Suppressor macrophage (primary cell): ENCODE measurements around the gene KRTAP22-1.

ENCODE experiments used
- DNase-seq, 4 experiments: peaks; one replicate each; pipeline ENCODE4 v3.0.0-alpha.2; 2020 to 2022
- total RNA-seq, 17 experiments: gene quantifications; one replicate each; lab custom pipeline; 2026; ENCODE audit warnings: mixed read lengths in 6 of 17, inconsistent platforms in 3 of 17; lab: John Stamatoyannopoulos, UW

Gene KRTAP22-1
- 0 reads per million in 17 experiments for total RNA-seq

DNA sequence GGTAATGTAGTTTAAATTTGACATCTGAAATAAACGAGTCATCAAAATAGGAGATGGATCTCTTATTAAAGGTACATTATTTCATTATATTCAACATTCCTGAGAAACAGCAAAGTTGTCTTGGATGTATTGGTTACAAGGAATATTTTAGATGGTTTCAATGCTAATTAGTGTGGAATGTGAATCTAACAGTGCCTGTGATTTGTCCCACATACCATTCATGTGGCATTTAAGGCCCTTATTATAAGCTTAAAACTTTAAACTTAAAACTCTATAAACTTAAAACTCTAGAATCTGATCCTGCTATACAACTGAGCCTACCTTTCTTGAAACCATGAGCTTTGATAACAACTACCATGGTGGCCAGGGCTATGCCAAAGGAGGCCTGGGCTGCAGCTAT, at the start of gene KRTAP22-1:
TSS of gene KRTAP22-1 (plus strand) at position 301 of the 400 bp plus-strand sequence.
- DNase-seq = no peak

DNA sequence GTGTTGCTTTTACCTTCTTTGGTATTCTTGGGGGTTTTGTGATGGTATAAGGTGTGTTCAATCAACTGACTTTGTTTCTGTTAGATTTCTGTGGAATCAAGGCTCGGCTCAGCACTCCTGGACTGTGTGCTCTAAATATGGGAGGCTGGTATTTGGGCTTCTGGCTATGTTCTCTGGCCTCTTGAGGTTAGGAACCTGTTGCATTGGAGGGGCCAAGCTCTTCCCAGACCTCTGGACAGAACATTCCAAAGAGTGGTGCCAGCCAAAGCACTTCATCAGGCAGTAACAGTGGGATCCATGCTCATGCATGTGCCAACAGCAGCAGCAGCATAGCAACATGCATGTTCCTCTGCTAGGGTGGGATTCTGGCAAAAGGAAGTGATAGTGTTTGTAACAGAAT, 48.1 kb upstream of the KRTAP22-1 start:
- DNase-seq = no peak

DNA sequence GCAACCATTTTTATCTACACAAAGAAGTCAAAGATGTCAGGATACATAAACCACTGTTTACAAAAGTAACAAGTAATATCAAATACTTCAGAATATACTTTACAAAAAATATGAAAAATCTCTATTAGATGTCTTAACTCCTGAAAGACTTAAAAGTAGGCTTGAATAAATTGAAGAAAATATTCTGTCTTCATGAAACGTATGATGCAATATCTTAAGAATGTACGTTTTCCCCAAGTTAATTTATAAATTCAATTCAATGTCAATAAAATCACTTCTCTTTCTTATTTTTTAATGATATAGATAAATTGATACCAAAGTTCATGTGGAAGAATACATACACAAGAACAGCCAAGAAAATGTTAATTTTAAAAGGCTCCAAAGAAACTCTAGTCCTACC, 45.8 kb upstream of the KRTAP22-1 start:
- no peak for DNase-seq

DNA sequence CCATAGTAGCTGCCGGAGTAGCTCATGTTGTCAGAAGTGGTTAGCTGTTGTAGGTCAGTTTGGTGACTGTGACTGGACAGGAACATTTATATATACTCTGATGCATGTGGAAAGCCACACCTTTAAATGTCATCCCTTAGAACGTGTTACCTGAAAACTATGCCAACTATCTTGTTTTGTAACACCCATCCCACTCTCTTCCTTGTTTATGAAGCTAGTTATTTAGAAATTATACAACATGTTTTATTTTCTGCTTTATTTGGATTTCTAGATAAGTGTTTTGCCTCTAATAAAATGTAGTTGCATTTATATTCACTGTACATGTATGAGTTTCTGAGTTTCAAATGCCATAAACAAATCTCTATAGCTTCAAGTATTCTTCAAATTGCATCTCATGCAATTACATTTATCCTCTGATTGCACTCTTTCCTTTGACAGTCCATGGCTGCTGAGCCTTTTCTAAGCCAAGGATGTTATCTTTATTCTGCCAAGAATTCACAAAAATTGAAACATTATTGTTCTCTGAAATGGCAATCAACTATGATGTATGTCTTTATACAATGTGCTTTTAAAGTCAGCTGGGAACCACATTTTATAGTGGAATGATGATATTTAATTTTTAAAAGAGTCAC, 39.5 kb upstream of the KRTAP22-1 start, which contains the start of gene KRTAP19-7:
TSS of gene KRTAP19-7 (minus strand) at position 51 of the 632 bp plus-strand sequence. CDS start at position 26, 25 bp downstream.
- no peak for DNase-seq

DNA sequence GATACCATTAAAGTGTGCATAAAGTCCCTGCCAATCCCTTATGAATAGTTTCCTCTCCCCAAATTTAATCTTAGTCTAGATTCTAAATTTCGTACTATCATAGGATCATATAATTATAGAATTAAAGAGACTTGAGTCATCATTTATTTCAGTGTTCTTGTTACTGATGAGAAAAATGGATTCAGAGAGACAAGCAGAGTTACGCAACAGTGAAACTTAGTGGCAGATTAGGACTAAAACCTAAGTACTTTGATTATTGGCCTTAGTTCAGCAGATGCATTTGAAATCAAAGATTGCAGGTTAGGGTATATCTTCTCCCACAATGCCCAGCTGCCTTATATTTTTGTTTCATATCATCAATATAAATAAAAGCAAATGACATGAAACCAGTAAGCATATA, 38.9 kb upstream of the KRTAP22-1 start:
- DNase-seq = no peak

DNA sequence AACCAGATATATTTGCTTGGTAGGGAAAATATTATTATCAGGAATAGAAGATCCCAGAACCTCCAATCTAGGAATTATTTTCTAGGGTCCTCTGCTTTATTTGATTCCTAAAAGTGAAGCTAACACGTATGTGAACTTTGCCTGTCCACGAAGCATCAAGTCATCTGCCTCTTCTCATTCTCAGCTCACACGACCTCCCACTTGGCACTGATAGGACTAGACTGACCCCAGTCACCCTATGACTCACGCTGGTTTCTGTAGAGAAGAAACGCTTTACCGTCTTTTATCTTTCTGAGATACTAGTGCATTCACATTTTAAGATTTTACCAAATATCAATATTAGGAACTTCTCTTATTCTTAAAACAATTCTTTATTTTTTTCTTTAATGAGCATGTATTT, 37.8 kb upstream of the KRTAP22-1 start:
- no peak for DNase-seq

DNA sequence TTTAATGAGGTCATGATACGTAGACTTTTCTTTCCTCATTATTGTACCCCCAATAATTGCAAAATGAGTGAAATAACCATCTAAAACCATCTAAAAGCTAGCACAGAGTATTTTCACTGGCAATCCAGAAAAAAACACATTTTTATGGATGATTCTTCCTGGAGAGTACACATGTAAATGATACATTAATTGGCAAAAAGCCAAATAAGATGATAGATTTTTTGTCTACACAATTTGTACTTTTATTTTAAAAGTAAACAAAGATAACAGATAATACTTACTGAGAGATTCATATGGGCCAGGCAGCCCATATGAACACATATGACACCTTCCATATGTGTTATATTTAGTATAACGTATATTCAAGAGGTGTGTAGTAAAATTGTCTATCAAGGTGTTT, 37.3 kb upstream of the KRTAP22-1 start:
- no peak for DNase-seq

DNA sequence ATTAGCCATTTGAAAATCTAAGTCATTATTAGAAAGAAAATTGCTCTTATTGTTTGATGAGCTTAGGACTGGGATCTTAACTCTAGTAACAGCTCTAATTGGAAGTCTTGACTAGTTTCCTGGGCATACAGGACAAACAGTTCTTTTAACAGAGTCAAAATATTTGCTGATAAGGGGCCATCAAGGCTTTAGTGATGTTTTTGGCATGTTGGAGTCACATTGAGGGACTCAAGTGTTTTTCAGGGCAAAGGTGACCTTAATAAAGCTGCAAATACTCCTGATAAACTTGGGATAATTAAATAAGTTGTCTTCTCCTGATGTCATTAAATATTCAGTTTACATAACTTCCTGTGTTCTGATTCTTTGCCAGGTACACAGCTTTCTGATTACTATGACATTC, 33.3 kb upstream of the KRTAP22-1 start:
- DNase-seq = no peak

DNA sequence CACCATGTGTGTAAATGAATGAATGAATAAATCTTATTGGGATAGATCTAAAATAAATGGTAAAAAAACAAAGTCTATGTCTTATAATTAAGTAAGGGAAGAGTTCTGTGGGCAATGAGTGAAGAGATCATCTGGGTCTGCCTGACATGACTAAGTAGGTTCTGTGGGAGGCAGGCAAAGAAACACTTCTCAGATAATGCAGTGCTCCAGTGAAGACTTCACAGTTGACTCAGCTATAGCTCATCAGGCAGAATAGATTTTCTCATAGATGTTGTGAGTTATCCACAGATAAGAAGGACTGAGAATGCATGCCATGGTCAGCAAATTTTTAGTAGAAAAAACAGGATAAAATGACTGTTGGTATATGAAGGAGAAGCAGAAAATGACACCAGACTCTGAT, 23.1 kb upstream of the KRTAP22-1 start:
- DNase-seq = no peak

DNA sequence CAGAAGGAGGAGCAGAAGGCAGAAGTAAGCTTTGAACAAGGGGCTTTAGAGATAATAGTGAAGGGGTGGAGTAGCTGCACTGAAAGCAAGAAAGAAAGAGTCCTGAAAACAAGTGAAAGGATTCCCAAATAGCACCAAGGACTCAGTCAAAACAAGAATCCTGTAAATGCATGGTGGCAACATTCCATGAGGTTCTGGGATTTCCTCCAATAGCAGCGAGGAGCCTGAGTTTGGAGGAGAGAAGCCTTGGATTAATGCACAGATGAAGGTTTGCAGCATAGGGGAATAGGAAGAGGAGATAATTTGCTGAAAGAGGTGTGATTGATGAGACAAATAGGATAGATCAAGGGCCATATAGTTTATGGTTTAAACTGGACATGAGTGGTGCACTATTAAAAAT, 21.5 kb upstream of the KRTAP22-1 start:
- no peak for DNase-seq

DNA sequence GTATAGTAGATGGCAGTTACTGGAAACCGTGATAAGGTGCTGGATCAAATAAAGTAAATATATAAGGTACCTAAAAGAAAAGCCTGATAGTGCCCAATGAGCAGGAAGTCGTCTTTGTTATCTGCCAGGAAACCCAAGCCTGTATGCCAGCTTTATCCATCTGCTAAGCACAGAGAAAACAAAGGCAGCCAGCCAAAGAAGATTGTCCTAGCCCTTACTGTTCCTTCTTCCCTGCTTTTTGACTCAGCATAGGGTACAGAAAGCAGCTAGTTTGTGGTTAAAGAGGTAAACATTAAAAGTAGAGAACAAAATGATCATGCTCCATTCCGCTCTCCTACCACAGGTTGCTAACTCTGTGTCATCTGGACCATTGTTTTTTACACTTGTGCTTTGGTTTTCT, 20.8 kb upstream of the KRTAP22-1 start:
- no peak for DNase-seq

DNA sequence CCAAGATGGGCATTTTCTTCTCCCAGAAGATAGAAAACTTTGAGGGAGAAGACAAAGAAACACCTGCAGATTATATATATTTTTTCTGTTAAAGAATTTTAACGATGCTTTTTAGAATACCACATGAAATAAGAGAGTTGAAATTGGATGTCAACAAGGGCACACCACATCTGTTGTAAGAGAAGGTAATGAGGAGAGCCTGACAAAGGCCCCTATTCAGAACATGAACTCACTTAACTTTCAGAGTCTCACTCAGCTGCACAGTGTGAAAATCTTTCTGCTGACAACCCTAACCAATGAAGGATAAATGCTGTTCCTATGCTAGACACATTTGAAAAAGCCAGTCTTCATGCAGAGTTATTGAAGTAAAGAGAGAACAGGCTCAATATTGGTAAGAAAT, 18.0 kb upstream of the KRTAP22-1 start:
- DNase-seq = no peak

DNA sequence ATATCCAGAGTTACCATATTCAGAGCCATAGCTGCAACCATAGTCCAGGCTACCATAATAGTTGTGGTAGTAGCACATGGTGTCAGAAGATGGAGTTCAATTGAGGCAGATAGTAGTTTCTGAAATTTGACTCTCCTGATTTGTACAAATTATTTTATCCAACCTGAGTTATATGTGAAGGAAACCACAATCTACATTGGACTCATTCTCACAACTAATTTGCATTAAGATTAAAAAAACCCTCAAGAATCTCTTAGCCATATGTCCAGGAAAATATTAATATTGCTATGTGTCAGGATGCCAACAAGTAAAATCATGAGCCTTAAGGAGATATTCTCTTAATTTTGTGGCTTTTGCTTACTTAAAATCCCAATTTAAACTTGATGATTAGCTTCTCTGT, 10.6 kb upstream of the KRTAP22-1 start, which contains the start of gene KRTAP22-2:
TSS of gene KRTAP22-2 (minus strand) at position 101 of the 400 bp plus-strand sequence.
- DNase-seq = no peak

DNA sequence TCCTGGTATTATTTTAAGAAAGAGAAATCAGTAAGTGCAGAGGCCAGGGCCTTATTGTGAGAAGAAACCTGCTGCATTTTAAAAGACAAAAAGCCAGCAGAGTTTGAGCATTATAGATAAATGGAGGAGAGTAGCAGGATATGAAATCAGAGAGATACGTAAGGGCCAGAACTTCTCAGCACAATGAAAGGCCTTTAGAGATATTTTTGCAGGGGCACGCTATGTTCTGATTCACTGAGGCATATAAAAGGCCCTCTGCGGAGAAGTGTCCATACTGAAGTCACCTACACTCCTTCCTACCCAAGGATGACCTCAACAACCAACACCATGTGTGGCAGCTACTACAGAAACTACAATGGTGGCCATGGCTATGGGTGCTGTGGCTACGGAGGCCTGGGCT, 8.7 kb upstream of the KRTAP22-1 start, which contains the start of gene KRTAP6-3:
TSS of gene KRTAP6-3 (plus strand) at position 301 of the 400 bp plus-strand sequence. CDS start at position 307, 6 bp downstream.
- no peak for DNase-seq

DNA sequence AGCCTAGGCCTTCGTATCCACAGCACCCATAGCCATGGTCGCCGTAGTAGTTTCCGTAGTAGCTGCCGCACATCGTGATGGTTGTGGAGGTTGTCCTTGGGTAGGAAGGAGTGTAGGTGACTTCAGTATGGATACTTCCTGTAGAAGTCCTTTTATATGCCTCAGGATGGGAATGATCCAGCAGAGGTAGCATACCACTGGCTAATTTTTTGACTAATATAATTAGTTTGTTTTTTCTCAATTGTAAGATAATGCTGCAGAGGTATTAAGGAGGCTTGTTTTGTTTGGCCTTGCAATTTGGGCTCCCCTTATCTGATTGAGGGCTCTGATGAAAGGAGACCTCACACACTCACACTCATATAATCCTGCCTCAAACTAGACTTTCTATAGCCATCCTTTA, 2.1 kb upstream of the KRTAP22-1 start, which contains the start of gene KRTAP6-2:
TSS of gene KRTAP6-2 (minus strand) at position 101 of the 400 bp plus-strand sequence. CDS start at position 73, 28 bp downstream.
- no peak for DNase-seq

DNA sequence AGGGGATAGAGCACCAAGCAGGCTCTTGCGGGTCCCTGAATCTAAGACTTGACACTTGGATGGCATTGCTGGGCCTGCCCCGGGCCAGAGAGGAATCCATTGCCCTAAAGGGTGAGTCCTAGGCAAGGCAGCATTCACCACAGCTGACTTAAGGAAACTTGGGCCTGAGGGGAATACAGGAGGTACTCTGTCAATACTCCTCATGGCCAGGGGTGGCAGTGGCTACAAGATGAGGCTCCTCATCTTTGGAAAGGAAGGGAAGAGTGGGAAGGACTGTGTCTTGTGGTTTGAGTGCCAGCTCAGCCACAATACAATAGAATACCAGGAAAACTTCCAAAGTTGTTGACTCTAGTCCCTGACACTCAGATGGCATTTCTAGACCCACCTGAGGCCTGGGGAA, 5.1 kb downstream of the KRTAP22-1 start:
- no peak for DNase-seq

DNA sequence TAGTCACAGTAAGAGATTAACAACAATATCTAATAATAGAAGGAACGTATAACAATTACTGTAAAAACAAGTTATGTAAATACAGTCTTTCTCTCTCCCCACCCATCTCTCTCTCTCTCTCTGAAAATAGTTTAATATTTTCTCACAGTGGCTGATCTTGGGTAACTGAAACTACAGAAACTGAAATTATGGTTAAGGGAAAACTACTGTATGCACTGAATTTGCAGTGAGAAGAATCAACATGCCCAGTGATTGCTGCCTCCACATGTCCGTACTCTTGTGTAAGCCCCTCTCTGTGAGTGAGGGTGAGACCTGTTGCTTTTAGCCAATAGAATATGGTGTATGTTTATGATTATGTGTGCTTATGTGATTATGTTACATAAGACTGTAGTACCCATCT, 11.2 kb downstream of the KRTAP22-1 start:
- no peak for DNase-seq

DNA sequence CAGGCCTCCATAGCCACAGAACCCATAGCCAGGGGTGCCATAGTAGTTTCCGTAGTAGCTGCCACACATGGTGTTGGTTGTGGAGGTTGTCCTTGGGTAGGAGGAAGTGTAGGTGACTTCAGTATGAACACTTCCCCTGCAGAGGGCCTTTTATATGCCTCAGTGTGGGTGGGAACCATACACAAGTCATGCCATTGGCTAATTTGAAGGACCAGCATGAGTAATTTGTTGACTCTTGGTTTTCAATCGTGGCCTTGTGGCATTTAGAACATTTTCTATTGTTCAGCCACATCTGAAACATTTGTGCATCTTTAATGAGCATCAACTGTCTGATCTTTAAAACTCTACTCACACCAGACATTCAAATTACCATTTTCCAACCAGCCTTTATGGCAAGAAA, 12.9 kb downstream of the KRTAP22-1 start, which contains the start of gene KRTAP6-1:
TSS of gene KRTAP6-1 (minus strand) at position 95 of the 400 bp plus-strand sequence. CDS start at position 69, 26 bp downstream.
- no peak for DNase-seq

DNA sequence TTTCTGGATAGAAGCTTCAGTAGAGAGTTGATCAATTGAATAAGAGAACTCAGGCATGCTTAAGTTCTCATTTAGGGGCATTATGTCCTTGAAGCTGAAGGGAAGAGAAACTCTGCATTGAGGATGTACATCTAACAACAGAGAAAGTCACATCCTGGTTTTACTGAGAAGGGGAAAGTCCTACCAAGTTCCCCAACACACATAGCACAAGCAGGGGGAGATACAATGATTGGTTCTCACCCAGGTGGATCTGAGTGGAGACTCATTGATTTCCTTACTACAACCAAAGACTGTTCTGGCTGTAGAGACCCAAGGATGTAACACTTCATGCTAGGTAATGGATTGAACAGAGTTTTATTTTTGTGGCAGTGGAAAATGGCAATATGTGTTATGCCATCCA, 14.3 kb downstream of the KRTAP22-1 start:
- no peak for DNase-seq

DNA sequence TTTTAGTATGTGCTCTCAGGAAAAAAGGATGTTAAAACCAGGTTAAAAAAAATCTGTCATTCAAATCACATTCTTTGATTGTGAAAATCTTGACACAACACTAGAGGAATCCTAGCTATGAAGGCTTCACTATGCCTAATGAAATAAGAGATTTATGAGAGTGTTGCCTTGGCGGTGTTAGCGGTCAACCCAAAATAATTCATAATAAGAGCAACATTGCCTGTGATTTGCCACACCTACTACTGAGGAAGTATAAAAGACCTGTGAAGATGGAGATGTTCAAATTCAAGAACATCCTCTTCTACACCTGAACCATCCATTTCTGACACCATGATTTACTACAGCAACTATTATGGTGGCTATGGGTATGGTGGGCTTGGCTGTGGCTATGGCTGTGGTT, 15.2 kb downstream of the KRTAP22-1 start, which contains the start of gene KRTAP20-1:
TSS of gene KRTAP20-1 (plus strand) at position 301 of the 400 bp plus-strand sequence. CDS start at position 331, 30 bp downstream.
- no peak for DNase-seq

DNA sequence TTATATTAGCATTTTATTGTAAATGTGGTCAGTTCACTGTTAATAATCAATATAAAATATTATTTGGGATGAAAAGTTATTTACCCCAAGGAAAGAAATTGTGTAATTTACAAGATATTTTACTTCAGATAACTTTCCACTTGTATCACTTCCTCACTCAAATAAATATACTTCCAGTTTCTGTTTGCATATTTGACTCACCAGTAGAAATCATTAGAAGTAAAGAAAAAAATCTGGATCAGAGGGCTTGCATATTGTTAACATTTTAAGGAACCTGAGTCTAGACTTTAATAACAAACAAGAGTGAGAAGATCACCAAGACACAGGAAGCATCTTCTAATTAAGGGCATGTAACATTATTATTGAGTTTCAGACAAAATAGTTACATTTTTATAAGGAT, 19.2 kb downstream of the KRTAP22-1 start:
- no peak for DNase-seq

DNA sequence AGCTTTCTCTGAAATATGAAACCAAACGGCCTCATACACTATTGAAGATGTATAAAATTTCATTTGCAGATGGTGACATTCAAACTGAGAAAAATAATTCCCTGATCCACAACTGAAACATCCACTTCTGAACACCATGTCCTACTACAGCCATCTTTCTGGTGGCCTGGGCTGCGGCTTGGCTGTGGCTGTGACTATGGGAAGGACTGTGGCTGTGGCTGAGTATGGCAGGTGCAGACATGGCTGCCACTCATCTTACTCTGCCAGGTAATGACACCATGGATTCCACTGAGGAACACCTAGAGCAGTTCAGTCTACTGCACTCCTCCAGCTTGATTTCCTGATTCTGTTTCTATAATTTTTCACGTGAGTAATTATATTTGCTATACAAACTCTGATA, 19.6 kb downstream of the KRTAP22-1 start, which contains the start of gene KRTAP20-4:
TSS of gene KRTAP20-4 (plus strand) at position 106 of the 400 bp plus-strand sequence.
- no peak for DNase-seq

DNA sequence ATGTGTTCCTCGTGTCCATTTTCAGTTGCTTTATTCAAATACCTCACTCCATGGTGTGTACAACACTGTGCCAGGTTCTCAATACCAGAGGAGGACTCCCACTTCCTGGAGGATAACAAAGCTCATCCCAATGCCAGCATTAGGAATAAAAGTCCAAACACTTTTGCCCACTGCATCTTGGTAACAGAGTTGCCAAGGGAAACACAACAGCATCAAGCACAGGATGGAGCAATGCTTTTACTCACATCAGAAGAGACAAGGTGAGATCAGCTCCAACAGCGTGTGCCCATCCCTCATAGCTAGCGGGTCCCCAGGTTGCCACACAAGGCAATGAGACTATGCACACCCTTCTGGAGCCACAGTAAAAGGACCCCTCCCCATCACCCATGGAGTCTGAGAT, 22.5 kb downstream of the KRTAP22-1 start:
- DNase-seq = no peak
